Measurements from ENCODE around the gene SHKBP1.

GRCh38 chr19:40612831-40613689, 36.4 kb downstream of the SHKBP1 start:
- TF ChIP-seq MYB (IDR thresholded peaks at IDR 0.05; ENCODE audit: borderline replicate concordance, low read depth, low read length) = no peak
- TF ChIP-seq, protein P1, sequence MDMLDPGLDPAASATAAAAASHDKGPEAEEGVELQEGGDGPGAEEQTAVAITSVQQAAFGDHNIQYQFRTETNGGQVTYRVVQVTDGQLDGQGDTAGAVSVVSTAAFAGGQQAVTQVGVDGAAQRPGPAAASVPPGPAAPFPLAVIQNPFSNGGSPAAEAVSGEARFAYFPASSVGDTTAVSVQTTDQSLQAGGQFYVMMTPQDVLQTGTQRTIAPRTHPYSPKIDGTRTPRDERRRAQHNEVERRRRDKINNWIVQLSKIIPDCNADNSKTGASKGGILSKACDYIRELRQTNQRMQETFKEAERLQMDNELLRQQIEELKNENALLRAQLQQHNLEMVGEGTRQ (IDR thresholded peaks at IDR 0.05; ENCODE audit: borderline replicate concordance, low read depth, low read length) = no peak
- TF ChIP-seq, protein P2, sequence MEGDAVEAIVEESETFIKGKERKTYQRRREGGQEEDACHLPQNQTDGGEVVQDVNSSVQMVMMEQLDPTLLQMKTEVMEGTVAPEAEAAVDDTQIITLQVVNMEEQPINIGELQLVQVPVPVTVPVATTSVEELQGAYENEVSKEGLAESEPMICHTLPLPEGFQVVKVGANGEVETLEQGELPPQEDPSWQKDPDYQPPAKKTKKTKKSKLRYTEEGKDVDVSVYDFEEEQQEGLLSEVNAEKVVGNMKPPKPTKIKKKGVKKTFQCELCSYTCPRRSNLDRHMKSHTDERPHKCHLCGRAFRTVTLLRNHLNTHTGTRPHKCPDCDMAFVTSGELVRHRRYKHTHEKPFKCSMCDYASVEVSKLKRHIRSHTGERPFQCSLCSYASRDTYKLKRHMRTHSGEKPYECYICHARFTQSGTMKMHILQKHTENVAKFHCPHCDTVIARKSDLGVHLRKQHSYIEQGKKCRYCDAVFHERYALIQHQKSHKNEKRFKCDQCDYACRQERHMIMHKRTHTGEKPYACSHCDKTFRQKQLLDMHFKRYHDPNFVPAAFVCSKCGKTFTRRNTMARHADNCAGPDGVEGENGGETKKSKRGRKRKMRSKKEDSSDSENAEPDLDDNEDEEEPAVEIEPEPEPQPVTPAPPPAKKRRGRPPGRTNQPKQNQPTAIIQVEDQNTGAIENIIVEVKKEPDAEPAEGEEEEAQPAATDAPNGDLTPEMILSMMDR (IDR thresholded peaks at IDR 0.05 in 2 of 3, conservative IDR thresholded peaks at IDR 0.05 in 1 of 3; ENCODE audit: control insufficient read depth in 2 of 3, extremely low read depth in 1 of 3, insufficient read depth in 1 of 3, low read depth in 3 of 3, low read length in 3 of 3) = no peak
